ENCODE data around the gene HS3ST4.
"Not testable (repeated sequence)": the region's sequence is repeated elsewhere in the genome, so short reads cannot be mapped to it uniquely, and the experiment has no call there.

HS3ST4 gene

GRCh38 chr16:26087091-26087490 lies 395.3 kb downstream of the HS3ST4 start:
- H2AFZ ChIP-seq (ENCODE audit: low read depth, low read length) = no peak overlapping the region
- TF ChIP-seq EZH2 (IDR thresholded peaks at IDR 0.05; ENCODE audit: borderline replicate concordance, low read depth, low read length, severe bottlenecking) = no peak
- no peak for TF ChIP-seq CTCF (IDR thresholded peaks at IDR 0.05; ENCODE audit: borderline replicate concordance, extremely low read depth, low read length, poor library complexity, severe bottlenecking)
- H3K9ac ChIP-seq (ENCODE audit: low read depth, low read length) = no peak overlapping the region
- H4K20me1 ChIP-seq (ENCODE audit: insufficient read depth, low read length) = no peaks in the 10 kb centered on the region
- H3K4me3 ChIP-seq (ENCODE audit: low read depth in 1 of 2, low read length in 2 of 2) = no peak overlapping the region
- no peak for DNase-seq
- no peaks in the 10 kb centered on the region for H3K4me1 ChIP-seq (ENCODE audit: insufficient read depth, low read length)
- H3K79me2 ChIP-seq (ENCODE audit: insufficient read depth, low read length) = no peaks in the 10 kb centered on the region
- ATAC-seq (ENCODE audit: insufficient read depth, low read depth) = no peak
- H3K27ac ChIP-seq (ENCODE audit: low read length) = no peak overlapping the region
- H3K4me2 ChIP-seq (ENCODE audit: insufficient read depth, low read length) = no peak overlapping the region
- H3K36me3 ChIP-seq (ENCODE audit: insufficient read depth, low read length) = no peaks in the 10 kb centered on the region
- peaks cover 4% of the 10 kb centered on the region for H3K27me3 ChIP-seq (ENCODE audit: insufficient read depth, low read length, poor library complexity)
- H3K9me3 ChIP-seq (ENCODE audit: insufficient read depth, low read length, severe bottlenecking) = no peaks in the 10 kb centered on the region

DNA sequence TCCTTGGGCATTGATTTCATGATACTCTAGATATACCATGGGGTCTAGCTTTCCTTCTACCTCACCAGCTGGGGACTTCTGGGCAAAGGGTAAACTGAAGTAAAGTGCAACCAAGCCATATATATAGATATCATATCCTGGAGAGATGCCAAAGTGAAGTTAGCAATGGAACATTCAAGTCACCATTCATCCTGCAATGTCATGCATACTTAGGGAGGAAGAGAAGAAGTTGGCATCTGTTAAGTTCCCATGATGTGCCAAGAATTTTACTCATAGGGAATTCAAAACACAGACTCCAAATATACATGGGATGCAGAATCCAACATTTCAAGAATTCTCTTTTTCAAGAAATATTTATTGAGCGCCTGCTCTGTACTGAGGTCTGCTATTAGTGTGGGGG lies 399.8 kb downstream of the HS3ST4 start:
- Histone ChIP-seq H3K79me2 (ENCODE audit: insufficient read depth, low read length) (no peaks in the 10 kb centered on the region), H3K36me3 (ENCODE audit: insufficient read depth, low read length) (no peaks in the 10 kb centered on the region), H3K9ac (ENCODE audit: low read depth, low read length) (no peak overlapping the region), H3K4me1 (ENCODE audit: insufficient read depth, low read length) (no peaks in the 10 kb centered on the region), H2AFZ (ENCODE audit: low read depth, low read length) (no peak overlapping the region), H3K4me2 (ENCODE audit: insufficient read depth, low read length) (no peak overlapping the region), H4K20me1 (ENCODE audit: insufficient read depth, low read length) (no peaks in the 10 kb centered on the region), H3K27ac (ENCODE audit: low read length) (no peak overlapping the region), H3K9me3 (ENCODE audit: insufficient read depth, low read length, severe bottlenecking) (no peaks in the 10 kb centered on the region), H3K4me3 (ENCODE audit: low read depth in 1 of 2, low read length in 2 of 2) (no peak overlapping the region), H3K27me3 (ENCODE audit: insufficient read depth, low read length, poor library complexity) (peaks cover 4% of the 10 kb centered on the region)
- ATAC-seq (ENCODE audit: insufficient read depth, low read depth) = no peak
- no peak for DNase-seq
- TF ChIP-seq EZH2 (IDR thresholded peaks at IDR 0.05; ENCODE audit: borderline replicate concordance, low read depth, low read length, severe bottlenecking) (no peak), CTCF (IDR thresholded peaks at IDR 0.05; ENCODE audit: borderline replicate concordance, extremely low read depth, low read length, poor library complexity, severe bottlenecking) (no peak)

GRCh38 chr16:26098206-26098605 lies 406.4 kb downstream of the HS3ST4 start:
- not testable (repeated sequence) for H3K79me2 ChIP-seq (ENCODE audit: insufficient read depth, low read length); H3K9me3 ChIP-seq (ENCODE audit: insufficient read depth, low read length, severe bottlenecking); H3K27ac ChIP-seq (ENCODE audit: low read length); H3K27me3 ChIP-seq (ENCODE audit: insufficient read depth, low read length, poor library complexity); H3K9ac ChIP-seq (ENCODE audit: low read depth, low read length); DNase-seq; ATAC-seq (ENCODE audit: insufficient read depth, low read depth); H2AFZ ChIP-seq (ENCODE audit: low read depth, low read length); H4K20me1 ChIP-seq (ENCODE audit: insufficient read depth, low read length); H3K36me3 ChIP-seq (ENCODE audit: insufficient read depth, low read length); H3K4me3 ChIP-seq (ENCODE audit: low read depth in 1 of 2, low read length in 2 of 2); H3K4me1 ChIP-seq (ENCODE audit: insufficient read depth, low read length); H3K4me2 ChIP-seq (ENCODE audit: insufficient read depth, low read length)

DNA sequence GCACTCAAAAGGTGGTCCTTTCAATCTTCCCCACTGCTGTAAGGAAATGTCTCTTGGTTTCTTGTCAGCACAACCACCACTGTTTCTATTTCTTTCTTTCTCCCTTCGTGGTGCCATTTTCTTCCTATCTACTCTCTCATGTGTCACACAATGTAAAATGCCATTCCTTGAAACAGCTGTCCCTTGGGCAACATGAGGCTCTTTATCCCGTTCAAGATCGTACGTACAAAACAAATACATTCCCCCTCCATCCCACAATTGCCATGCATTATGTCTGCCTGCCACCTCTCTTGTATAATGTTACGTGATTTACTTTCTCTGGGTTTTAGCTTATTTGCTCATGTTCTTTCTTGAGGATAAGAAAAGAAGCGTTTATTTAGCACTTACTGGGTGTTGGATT lies 410.6 kb downstream of the HS3ST4 start:
- Histone ChIP-seq H3K4me3 (ENCODE audit: low read depth in 1 of 2, low read length in 2 of 2) (no peak overlapping the region), H3K9me3 (ENCODE audit: insufficient read depth, low read length, severe bottlenecking) (no peaks in the 10 kb centered on the region), H3K79me2 (ENCODE audit: insufficient read depth, low read length) (no peaks in the 10 kb centered on the region), H2AFZ (ENCODE audit: low read depth, low read length) (no peak overlapping the region), H3K9ac (ENCODE audit: low read depth, low read length) (no peak overlapping the region), H3K27me3 (ENCODE audit: insufficient read depth, low read length, poor library complexity) (no peaks in the 10 kb centered on the region), H3K36me3 (ENCODE audit: insufficient read depth, low read length) (no peaks in the 10 kb centered on the region), H3K4me1 (ENCODE audit: insufficient read depth, low read length) (no peaks in the 10 kb centered on the region), H4K20me1 (ENCODE audit: insufficient read depth, low read length) (no peaks in the 10 kb centered on the region), H3K27ac (ENCODE audit: low read length) (no peak overlapping the region), H3K4me2 (ENCODE audit: insufficient read depth, low read length) (no peak overlapping the region)
- TF ChIP-seq CTCF (IDR thresholded peaks at IDR 0.05; ENCODE audit: borderline replicate concordance, extremely low read depth, low read length, poor library complexity, severe bottlenecking) (no peak), EZH2 (IDR thresholded peaks at IDR 0.05; ENCODE audit: borderline replicate concordance, low read depth, low read length, severe bottlenecking) (no peak)
- DNase-seq (no peak), ATAC-seq (ENCODE audit: insufficient read depth, low read depth) (no peak)
